ENCODE results near the gene CFAP92.
"Not testable (repeated sequence)": the region's sequence is repeated elsewhere in the genome, so short reads cannot be mapped to it uniquely, and the experiment has no call there.

Gene CFAP92

DNA sequence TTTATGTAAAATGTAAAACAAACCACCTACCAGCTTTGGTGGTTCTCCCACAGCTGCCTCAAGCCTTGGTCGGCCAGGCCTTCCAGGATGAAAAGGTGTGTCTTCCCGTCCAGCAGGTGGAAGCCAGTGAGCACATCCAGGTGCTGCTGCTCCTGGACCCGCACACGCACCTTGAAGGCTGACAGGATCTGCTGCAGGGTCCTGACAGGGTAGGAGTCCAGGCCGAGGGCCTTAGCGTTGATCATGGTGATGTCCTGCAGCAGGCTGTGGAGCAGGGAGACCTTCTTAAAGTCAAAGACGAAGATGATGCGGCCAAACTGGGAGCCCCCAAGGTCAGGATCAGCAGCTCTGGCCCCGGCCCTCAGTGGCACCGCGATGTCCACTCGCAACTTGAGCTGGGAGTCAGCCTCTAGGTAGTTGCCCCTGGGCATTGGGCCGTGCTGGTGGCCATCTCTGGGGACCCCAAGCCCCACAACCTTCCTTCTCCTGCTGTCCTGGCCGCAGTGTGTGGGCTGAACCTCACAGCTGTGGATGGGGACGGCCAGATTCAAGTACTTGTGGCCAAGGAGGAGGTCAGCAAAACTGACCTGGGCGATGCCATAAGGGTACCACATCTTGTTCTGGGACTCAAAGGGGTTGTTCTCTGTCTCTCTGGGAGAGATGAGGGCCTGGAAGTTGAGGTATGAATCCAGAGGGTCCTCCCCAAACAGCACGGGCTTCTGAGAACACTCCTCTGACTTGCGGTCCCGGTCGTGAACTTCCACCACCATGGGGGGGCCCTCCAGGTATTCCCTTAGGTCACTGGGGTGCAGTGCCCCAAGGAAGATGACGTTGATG is 48.6 kb downstream of the CFAP92 start:
- DNase-seq (ENCODE audit: low read depth in 1 of 2, low spot score in 1 of 2), result no peak

DNA sequence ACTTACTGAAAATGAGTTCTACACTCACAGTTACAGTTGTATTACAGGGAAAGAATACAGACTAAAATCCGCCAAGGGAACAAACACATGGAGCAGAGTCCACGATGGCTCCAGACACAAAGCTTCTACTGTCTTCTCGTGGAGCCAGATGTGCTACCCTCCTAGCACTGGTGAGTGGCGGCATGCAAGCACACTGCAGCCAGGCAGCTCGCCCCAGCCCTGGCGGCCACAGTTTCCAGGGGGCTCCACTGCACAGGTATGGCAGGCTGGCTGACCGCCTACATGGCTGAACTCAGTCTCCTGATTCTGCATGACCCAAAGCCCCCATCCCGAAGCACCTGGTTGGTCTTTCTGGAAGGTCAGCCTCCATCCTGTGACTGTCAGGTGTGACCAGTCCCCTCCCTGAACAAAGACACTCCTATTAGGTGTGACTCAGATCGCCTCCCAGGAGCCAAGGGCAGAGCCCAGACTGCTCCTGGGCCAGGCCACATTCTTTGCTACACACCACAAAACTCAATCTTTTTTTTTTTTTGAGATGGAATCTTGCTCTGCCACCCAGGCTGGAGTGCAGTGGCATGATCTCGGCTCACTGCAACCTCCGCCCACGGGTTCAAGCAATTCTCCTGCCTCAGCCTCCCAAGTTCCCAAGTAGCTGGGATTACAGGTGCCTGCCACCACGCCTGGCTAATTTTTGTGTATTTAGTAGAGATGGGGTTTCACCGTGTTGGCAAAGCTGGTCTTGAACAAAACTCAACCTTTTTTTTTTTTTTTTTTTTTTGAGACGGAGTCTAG is 51.5 kb downstream of the CFAP92 start:
- no peak for DNase-seq (ENCODE audit: low read depth in 1 of 2, low spot score in 1 of 2)

DNA sequence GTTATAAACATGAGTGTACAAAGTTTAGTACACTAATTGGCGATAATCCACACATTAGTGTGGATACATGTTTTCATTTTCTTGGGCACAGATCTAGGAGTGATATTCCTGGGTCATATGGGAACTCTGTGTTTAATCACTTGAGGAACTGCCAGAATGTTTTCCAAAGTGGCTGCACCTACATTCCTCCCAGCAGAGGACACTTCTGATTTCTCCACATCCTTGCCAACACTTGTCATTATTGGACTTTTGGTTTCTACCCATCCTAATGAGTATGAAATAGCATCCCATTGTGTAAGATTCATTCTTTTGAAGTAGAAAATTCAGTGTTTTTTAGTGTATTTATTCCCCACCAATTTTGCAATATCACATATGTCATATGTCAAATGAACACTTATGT is 53.6 kb downstream of the CFAP92 start:
- DNase-seq (ENCODE audit: low read depth in 1 of 2, low spot score in 1 of 2), result no peak

DNA sequence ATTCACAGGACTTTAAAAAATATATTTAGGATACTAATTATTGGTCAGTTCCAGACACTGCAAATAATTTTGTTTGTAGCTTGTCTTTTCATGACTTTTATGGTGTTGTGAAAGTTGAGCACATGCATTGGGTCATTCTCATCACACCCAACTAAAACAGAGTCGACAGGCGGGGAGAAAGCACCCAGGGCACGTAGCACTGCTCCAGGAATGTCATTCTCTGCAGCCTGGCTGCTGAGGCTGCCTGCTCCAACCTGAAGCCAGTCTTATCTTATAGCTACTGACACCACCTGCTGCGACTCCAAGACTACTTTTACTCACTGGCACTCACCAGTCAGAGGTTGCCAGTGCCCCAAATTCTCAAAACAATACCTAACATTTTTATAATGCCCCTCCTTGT is 57.5 kb downstream of the CFAP92 start:
- no peak for DNase-seq (ENCODE audit: low read depth in 1 of 2, low spot score in 1 of 2)

DNA sequence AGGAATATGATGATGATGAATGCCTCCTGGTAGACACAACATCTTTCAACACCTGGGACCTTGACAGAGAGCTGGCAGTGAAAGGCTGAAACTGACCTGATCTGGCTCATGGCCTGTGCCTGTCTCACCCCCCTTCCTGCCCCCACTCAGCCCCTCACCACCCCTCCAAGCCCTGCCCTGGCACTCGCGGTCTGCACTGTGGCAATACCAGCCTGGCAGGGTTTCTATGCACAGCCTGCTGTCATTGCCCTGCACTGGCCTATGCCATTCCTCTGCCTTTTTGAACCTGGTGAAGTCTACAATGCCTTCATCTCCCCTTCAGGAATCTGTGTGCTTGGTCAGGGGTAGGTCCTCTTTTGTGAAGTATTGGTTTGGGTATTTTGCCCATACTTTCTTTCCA is 58.0 kb downstream of the CFAP92 start:
- DNase-seq (ENCODE audit: low read depth in 1 of 2, low spot score in 1 of 2), result no peak

DNA sequence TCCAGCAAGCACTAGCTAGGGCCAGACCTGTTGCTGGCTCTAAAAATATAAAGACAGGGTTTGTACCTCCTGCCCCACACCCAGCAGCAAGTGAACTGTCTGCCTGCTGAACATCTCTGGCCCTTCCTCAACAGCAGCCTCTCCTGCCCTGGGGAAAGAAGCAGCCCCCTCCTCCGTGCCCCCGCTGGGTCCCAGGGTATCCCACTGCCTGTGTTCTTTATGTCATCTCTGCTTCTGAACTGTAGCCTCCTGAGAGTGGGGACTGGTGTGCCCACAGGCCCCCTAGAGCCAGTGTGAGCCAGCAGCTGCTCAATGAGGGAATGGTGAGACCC is 60.0 kb downstream of the CFAP92 start:
- DNase-seq (ENCODE audit: low read depth in 1 of 2, low spot score in 1 of 2), result no peak

DNA sequence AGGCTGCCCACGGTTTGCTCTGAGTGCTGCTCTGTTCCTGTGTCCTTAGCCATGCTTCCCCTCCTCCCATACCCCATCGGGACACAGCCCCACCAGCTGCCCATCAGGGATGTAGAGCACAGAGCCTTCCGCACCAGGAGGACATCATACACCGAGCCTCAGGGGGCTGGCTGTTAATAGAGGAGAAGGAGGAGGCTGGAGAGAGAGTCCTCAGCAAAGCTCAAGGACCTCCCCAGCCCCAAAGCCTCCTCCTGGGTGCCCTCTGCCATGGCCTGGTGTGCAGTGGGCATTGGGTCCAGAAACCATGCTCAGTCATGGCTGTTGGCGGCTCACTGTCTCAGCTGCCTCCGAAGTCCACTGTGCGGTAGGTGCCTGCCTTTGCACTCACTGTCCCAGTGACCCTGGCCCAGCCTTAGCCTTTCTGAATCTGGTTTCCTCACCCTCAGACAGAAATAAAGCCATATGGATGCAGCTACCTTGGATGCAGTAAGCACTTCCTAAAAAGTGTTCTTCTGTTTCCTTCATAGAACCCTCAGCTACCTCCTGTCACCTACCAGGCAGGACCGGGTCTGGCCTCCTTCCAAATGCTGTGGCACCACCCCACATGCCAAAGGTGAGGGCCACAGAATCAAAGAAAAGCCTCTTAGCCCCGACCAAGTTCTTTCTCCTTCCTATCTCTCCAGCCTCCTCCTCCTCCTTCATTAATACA is 60.5 kb downstream of the CFAP92 start:
- DNase-seq (ENCODE audit: low read depth in 1 of 2, low spot score in 1 of 2), result no peak

DNA sequence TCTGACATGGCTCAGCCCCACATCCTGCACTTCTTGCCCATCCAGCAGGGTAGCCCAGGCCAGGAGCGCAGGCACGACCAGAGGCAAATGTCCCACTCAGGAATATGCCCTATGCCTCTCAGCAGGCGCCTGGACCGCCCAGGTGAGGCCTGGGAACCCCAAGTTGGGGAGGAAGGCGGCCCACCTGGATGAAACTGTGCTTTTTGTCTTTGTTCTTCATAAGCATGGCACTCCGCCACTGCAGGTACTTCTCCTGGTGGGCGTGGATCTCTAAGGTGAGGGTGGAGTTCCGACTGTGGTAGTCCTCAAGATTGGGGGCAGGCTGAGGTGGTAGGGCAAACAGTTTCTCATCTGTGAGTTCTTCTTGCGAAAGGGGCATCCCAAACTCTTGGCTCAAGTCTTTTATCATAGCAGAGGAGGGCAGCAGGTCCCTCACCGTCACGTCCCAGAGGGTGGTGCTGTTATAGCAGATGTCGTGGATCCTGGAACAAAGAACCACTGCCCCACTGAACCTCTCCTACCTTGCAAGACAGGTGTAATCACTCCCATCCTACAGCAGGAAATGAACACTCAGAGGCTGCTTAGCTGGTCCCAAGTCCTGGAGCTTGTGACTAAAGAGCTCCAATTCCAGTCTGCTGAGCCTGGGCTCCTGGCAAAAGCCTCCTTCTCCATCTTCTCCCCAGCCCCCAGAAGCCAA is 61.2 kb downstream of the CFAP92 start:
- DNase-seq (ENCODE audit: low read depth in 1 of 2, low spot score in 1 of 2), result no peak

DNA sequence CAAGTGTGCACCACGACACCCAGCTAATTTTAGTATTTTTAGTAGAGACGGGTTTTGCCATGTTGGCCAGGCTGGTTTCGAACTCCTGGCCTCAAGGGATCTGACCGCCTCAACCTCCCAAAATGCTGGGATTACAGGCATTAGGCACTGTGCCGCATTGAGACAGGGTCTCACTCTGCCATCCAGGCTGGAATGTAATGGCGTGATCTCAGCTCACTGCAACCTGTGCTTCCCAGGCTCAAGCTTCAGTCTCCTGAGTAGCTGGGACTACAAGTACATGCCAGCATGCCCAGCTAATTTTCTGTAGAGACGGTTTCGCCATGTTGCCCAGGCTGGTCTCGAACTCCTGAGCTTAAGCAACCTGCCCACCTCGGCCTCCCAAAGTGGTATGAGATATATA is 62.8 kb downstream of the CFAP92 start:
- no peak for DNase-seq (ENCODE audit: low read depth in 1 of 2, low spot score in 1 of 2)

DNA sequence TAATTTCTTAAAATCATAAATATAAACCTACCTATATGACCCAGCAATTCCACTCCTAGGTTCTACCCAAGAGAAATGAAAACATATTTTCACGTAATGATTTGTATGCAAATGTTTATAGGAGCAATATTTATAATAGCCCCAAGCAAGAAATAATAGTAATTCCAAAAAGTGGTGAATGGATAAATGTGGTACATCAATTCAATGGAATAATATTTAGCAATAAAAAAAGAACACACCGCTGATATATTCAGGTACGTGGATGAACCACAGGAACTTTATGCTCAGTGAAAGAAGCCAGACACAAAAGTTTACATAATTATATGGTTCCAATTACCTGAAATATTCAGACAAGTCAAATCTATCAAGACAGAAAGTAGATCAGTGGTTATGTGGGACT is 64.5 kb downstream of the CFAP92 start:
- no peak for DNase-seq (ENCODE audit: low read depth in 1 of 2, low spot score in 1 of 2)

DNA sequence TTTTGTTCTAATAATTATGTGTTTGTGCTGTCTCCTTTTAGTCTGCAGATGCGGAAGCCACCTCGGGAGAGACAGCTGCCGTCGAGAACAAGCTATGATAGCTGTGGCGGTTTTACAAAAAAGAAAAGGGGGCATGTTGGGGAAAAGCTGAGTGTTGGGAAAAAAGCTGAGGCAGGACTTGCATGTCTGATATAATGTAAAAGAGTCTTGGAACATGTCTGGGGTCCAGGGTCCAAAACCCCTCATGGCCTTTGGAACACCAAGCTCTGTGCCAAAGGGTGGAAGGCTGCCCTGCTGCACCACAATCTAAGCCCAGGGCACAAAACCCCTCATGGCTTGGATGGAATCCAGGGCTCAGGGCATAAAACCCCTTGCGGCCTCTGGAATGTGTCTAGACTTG is 69.9 kb downstream of the CFAP92 start:
- not testable (repeated sequence) for DNase-seq (ENCODE audit: low read depth in 1 of 2, low spot score in 1 of 2)

DNA sequence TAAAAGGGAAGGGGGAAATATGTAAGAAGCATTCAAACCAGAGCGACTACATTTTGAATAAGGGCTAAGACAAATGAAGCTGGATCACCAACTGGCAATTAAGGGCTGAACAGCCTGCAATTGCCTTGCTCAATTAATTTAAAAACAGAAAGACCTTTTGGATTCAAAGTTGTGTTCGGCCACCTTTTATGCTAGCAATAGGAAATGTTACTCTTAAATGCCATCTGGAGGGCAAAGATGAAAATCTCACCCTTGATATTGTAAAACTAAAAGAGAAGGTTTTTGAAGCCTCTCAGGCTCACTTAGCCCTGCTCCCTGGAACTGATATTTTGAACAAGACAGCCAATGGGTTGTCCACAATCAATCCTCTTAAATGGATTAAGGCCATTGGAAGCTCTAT is 70.3 kb downstream of the CFAP92 start:
- no peak for DNase-seq (ENCODE audit: low read depth in 1 of 2, low spot score in 1 of 2)

DNA sequence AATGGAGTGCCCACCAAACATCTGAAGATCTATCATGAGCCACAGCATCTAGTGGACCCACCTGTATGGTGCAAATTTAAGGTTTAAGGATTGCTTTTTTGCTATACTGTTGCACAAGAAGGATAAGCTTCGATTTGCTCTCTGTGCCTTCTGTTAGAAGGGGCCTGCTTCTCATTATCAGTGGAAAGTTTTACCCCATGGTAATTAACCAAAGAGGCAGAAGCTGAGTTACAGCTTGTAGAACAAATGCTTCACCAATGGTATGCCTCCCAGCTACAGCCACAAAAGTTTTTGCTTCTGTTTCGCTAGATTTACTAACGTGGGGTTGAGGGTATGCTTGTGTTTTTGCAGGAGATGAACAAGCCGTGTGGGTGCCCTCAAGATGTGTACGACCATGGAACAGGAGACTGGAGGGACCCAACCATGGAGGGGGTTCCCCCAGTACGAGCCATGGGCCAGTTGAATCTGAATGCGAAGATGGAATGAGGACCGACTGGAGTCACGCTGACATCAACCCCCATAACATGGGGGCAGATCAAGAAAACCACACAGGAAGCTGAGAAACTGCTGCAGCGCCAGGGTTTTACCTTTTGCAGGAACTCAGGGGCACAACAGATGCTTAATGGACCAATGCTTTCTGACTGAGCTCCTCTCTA is 70.9 kb downstream of the CFAP92 start:
- DNase-seq (ENCODE audit: low read depth in 1 of 2, low spot score in 1 of 2), result peak; percentile 23 to 54

DNA sequence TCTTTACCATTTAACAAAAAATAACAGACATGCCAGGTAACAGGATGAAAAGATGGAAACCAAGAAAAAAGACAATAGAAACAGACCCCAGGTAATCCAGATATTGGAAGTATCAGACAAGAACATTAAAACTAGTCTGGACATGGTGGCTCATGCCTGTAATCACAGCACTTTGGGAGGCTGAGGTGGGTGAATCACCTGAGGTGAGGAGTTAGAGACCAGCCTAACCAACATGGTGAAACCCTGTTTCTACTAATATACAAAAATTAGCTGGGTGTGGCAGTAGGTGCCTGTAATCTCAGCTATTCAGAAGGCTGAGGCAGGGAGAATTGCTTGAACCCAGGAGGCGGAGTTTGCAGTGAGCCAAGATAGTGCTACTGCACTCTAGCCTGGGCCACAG is 73.9 kb downstream of the CFAP92 start:
- no peak for DNase-seq (ENCODE audit: low read depth in 1 of 2, low spot score in 1 of 2)

DNA sequence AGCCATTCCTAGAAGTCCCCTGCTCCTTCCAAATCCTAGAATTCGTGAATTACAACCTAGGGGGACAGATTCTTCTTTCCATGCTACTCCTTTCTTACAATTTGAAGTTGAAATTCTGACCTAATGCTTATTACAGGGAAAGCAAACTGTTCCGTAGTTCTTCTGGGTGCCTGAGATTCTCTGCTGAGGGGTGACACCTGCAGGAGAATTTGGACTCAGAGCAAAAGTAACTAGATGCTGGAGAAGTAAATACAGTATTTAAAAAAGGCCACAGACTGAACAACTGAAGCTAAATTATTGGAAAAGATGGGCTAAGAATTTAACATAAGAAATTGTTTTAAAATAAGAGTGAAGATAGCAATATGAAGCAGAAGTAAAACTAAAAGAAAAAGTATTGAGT is 76.6 kb downstream of the CFAP92 start:
- DNase-seq (ENCODE audit: low read depth in 1 of 2, low spot score in 1 of 2), result no peak

DNA sequence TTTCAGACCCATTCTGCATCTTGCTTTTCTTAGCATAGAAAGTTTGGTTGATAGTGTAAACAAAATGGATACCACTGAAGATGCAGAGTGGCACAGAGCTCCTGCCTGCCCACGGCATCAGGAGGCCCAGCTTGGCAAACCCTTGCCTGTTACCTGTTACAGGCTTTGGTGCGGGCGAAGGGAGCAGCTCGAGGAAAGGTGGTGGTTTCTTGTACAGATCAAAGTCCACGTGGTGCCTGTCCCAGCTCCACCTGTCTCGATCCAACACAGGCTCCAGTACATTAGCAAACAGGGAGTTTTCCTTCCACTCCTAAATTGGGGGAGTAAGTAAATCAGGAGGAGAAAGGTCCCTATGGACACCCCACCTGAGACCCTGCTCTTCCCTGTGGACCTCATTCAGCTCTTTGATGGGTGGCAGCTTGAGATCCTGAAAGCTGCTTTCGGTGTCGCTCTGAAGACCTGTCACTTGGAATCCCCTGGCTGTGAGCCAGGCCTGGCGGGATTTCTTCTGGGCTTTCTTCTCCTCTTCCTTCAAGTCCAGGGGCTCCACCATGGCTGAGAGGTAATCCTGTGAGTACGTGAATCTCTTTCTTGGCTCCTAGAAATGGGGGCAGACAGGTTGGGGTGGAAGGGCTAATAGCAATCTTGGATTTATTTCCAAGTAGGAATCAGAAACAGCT is 78.8 kb downstream of the CFAP92 start:
- no peak for DNase-seq (ENCODE audit: low read depth in 1 of 2, low spot score in 1 of 2)

DNA sequence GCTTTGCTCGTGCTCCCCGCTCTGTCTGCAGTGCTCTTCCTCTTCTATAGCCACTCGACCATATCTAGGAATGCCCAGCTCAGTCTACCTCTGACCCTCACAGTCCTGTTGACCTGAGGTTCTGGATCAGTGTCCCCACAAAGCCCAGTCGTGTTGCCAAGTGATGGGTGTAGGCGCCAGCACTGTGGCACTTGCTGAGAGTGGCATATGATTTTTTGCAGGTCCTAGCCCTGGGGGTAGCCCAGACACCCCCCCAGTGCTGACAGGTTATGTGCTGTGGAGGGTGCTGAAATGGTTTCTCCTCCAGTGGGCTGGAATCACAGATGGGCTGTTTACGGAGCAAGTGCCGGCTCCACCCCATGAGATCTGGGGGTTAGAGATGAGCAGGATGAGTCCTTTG is 82.0 kb downstream of the CFAP92 start:
- DNase-seq (ENCODE audit: low read depth in 1 of 2, low spot score in 1 of 2), result no peak

DNA sequence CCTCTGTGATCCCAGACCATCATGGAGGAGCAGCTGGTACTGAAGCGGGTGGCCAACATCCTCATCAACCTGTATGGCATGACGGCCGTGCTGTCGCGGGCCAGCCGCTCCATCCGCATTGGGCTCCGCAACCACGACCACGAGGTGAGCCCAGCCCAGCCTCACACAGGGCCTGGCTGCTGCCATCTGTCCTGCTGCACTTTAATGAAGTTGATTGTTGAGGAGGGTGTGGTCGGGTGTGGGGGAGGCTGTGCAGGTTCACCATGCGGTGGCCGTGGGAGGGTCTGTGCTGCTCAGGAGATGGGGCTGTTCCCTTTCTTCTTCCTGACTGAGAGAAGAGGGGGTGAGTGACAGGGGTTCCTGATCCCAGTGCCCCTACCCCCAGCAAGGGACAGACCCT is 83.9 kb downstream of the CFAP92 start:
- DNase-seq (ENCODE audit: low read depth in 1 of 2, low spot score in 1 of 2), result no peak

DNA sequence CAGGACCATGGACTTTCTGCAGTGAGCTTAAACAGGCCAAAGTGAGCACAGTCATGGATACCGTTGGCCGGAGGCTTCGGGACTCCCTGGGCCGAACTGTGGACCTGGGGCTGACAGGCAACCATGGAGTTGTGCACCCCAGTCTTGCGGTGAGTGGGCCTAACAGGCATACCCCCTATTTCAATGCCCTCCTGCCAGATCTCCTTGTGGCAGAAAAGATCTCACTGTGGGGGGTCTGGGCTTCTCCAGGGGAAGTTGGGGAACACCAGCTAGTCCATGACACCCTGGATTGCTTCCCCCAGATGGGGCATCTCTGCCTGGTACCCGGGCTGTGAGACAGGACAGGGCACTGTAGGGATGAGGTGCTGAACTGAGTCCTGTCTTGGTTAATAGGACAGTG is 84.9 kb downstream of the CFAP92 start:
- DNase-seq (ENCODE audit: low read depth in 1 of 2, low spot score in 1 of 2), result no peak

DNA sequence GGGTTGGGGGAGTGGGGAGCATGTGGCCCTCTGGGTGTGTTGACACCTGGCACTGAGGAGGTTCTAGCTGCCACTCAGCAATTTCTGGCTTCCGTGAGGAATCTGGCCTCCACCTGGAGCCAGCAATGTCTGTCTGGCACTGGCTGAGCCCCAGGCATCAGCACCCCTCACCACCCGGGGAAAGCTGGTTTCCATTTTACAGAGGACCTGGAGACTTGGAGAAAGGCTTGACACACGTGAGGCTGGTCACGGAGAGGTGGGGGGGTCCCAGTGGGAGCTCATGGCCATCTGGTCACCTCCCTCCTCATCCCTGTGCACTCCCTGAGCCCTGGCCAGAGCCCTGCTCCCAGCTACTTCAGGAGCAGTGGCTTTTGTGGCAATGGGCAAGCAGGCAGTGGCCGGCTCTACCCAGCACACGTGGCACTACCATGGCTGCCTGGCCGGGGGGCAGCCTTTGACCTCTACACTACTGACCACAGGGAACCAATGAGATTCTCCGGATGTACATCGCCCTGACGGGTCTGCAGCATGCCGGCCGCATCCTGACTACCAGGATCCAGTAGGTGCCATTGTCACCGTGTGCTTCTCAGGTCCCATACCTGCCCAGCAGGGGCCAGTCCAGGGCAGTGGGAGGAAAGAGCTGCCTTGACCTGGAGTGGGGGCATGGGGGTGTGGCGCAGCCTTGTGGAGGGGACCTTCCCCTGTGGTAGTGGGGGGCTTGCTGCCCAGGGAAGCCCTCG is 86.0 kb downstream of the CFAP92 start:
- DNase-seq (ENCODE audit: low read depth in 1 of 2, low spot score in 1 of 2), result no peak
